Stimulated activated CD4-positive, alpha-beta T cell treated with anti-CD3 and anti-CD28 coated beads, Interleukin-1b, Interleukin-23, amount 100 ng/mL, for 1 hour (primary cell): Measurements from ENCODE around the gene HTT.
A peak's percentile ranks its signal among the peaks of the same experiment; 100 is the strongest.
"Not testable (repeated sequence)": the region's sequence is repeated elsewhere in the genome, so short reads cannot be mapped to it uniquely, and the experiment has no call there.

Experiments used
- DNase-seq, 2 donors: peaks; one replicate each; pipeline ENCODE4 v3.0.0-alpha.2; 2020; ENCODE audit warnings: low read depth in 2 of 2

Gene HTT

GRCh38 chr4:3046162-3046561 lies 28.3 kb upstream of the HTT start:
- DNase-seq: no peak

GRCh38 chr4:3046623-3047022 lies 27.9 kb upstream of the HTT start:
- DNase-seq: no peak

- DNase-seq: peak; percentile 26 to 38
Observed at GRCh38 chr4:3047464-3048286, 26.8 kb upstream of the HTT start.

GRCh38 chr4:3051141-3051897 lies 23.2 kb upstream of the HTT start:
- DNase-seq: not testable (repeated sequence)

- DNase-seq: no peak
Observed at GRCh38 chr4:3054169-3054759, 20.2 kb upstream of the HTT start.

- DNase-seq: no peak
Observed at GRCh38 chr4:3059943-3060342, 14.5 kb upstream of the HTT start.

- no peak for DNase-seq
Observed at GRCh38 chr4:3060946-3061345, 13.5 kb upstream of the HTT start.

- DNase-seq: no peak
Observed at GRCh38 chr4:3062471-3062870, 12.0 kb upstream of the HTT start.

GRCh38 chr4:3065551-3065950 lies 8.9 kb upstream of the HTT start:
- no peak for DNase-seq

GRCh38 chr4:3066836-3067400 lies 7.6 kb upstream of the HTT start:
- no peak for DNase-seq

GRCh38 chr4:3067473-3068001 lies 6.9 kb upstream of the HTT start:
- no peak for DNase-seq

GRCh38 chr4:3069661-3070199 lies 4.8 kb upstream of the HTT start:
- no peak for DNase-seq

GRCh38 chr4:3070709-3071500 lies 3.6 kb upstream of the HTT start:
- no peak for DNase-seq

- no peak for DNase-seq
Observed at GRCh38 chr4:3071811-3072210, 2.7 kb upstream of the HTT start.

GRCh38 chr4:3073158-3074077 lies 1.1 kb upstream of the HTT start:
- DNase-seq: no peak

- peak in 1 of 2 donors; percentile 24 for DNase-seq
Observed at GRCh38 chr4:3074846-3075651, 568 bp downstream of the HTT start.

- no peak for DNase-seq
Observed at GRCh38 chr4:3075652-3075981, 1.1 kb downstream of the HTT start.

- no peak for DNase-seq
Observed at GRCh38 chr4:3077796-3078195, 3.3 kb downstream of the HTT start.

GRCh38 chr4:3079694-3080123 lies 5.2 kb downstream of the HTT start:
- no peak for DNase-seq
